GM18505 (cell line): ENCODE measurements around the gene SBK3.

Experiments used
- ATAC-seq: cut with Tn5 transposase; IDR thresholded peaks from one replicate; pipeline ENCODE4 v1.9.1; 2021; ENCODE audit not compliant: unreplicated experiment
- POLR2A ChIP-seq: IDR thresholded peaks from 4 replicates; pipeline ENCODE4 v1.6.1; 2011; ENCODE audit warnings: borderline replicate concordance; ENCODE audit not compliant: insufficient read depth, insufficient read length; ENCODE audit errors: extremely low read depth

The SBK3 gene

GRCh38 chr19:55554741-55555152 is 9.4 kb upstream of the SBK3 start:
- TF ChIP-seq POLR2A = no peak
- no peak for ATAC-seq

- TF ChIP-seq POLR2A = no peak
- no peak for ATAC-seq
These were observed 9.0 kb upstream of the SBK3 start for GRCh38 chr19:55554302-55554701.

- ATAC-seq = no peak
These were observed 8.2 kb upstream of the SBK3 start for GRCh38 chr19:55553217-55554182.

GRCh38 chr19:55552620-55553019 is 7.3 kb upstream of the SBK3 start:
- no peak for ATAC-seq
- TF ChIP-seq POLR2A = no peak

More at GRCh38 chr19:55553217-55554182, 8.2 kb upstream of the SBK3 start:
- no peak for TF ChIP-seq POLR2A

GRCh38 chr19:55552206-55552605 is 6.9 kb upstream of the SBK3 start:
- no peak for TF ChIP-seq POLR2A
- ATAC-seq = no peak

- no peak for ATAC-seq
- no peak for TF ChIP-seq POLR2A
These were observed 4.9 kb upstream of the SBK3 start for GRCh38 chr19:55550321-55550650.

- no peak for ATAC-seq
- no peak for TF ChIP-seq POLR2A
These were observed 4.4 kb upstream of the SBK3 start for GRCh38 chr19:55549500-55550320.

GRCh38 chr19:55546822-55547614 is 1.7 kb upstream of the SBK3 start:
- ATAC-seq = no peak

GRCh38 chr19:55546011-55546410 is 668 bp upstream of the SBK3 start:
- no peak for ATAC-seq
- no peak for TF ChIP-seq POLR2A

More at GRCh38 chr19:55546822-55547614, 1.7 kb upstream of the SBK3 start:
- TF ChIP-seq POLR2A = no peak

GRCh38 chr19:55544776-55545439 is 435 bp downstream of the SBK3 start:
- ATAC-seq = no peak
- no peak for TF ChIP-seq POLR2A

- ATAC-seq = no peak
- TF ChIP-seq POLR2A = no peak
These were observed 1.3 kb downstream of the SBK3 start for GRCh38 chr19:55544014-55544413.

GRCh38 chr19:55543567-55543966 is 1.8 kb downstream of the SBK3 start:
- no peak for ATAC-seq
- TF ChIP-seq POLR2A = no peak
